Activated gamma-delta T cell treated with anti-CD3 and anti-CD28 coated beads, Interleukin-2, amount 50 U/mL, for 16 hours (primary cell): ENCODE measurements around the gene TMEM154.

Source experiments
- DNase-seq: peaks from one replicate; pipeline ENCODE4 v3.0.0-alpha.2; 2020; ENCODE audit warnings: low read depth

Gene TMEM154

GRCh38 chr4:152591396-152591795, 88.4 kb downstream of the TMEM154 start:
- DNase-seq, result no peak

GRCh38 chr4:152590179-152591031, 89.4 kb downstream of the TMEM154 start:
- DNase-seq, result no peak

- no peak for DNase-seq
Observed at GRCh38 chr4:152588869-152589268, 90.9 kb downstream of the TMEM154 start.

GRCh38 chr4:152587127-152587526, 92.7 kb downstream of the TMEM154 start:
- DNase-seq, result no peak

GRCh38 chr4:152586668-152587067, 93.1 kb downstream of the TMEM154 start:
- no peak for DNase-seq

- DNase-seq, result no peak
Observed at GRCh38 chr4:152585023-152585441, 94.8 kb downstream of the TMEM154 start.

- DNase-seq, result no peak
Observed at GRCh38 chr4:152581536-152582160, 98.1 kb downstream of the TMEM154 start.

- DNase-seq, result no peak
Observed at GRCh38 chr4:152579916-152580315, 99.9 kb downstream of the TMEM154 start.

GRCh38 chr4:152579107-152579764, 100.6 kb downstream of the TMEM154 start:
- no peak for DNase-seq

- no peak for DNase-seq
Observed at GRCh38 chr4:152578670-152579069, 101.1 kb downstream of the TMEM154 start.

- no peak for DNase-seq
Observed at GRCh38 chr4:152577708-152578396, 101.9 kb downstream of the TMEM154 start.

GRCh38 chr4:152575533-152575932, 104.3 kb downstream of the TMEM154 start:
- DNase-seq, result no peak

- DNase-seq, result no peak
Observed at GRCh38 chr4:152573861-152574260, 105.9 kb downstream of the TMEM154 start.

- no peak for DNase-seq
Observed at GRCh38 chr4:152572417-152573086, 107.2 kb downstream of the TMEM154 start.

GRCh38 chr4:152571770-152572169, 108.0 kb downstream of the TMEM154 start:
- no peak for DNase-seq

GRCh38 chr4:152571296-152571695, 108.5 kb downstream of the TMEM154 start:
- DNase-seq, result no peak
